COLO829 (cell line): Measurements from ENCODE around the gene FHIP2A.
A peak's percentile ranks its signal among the peaks of the same experiment; 100 is the strongest.
"Not testable (repeated sequence)": the region's sequence is repeated elsewhere in the genome, so short reads cannot be mapped to it uniquely, and the experiment has no call there.

Source experiments
- DNase-seq: peaks from one replicate; pipeline ENCODE4 v3.0.0; 2012; ENCODE audit warnings: low spot score

FHIP2A gene

GRCh38 chr10:114815791-114816190 lies 5.8 kb upstream of the FHIP2A start:
- DNase-seq: no peak

DNA sequence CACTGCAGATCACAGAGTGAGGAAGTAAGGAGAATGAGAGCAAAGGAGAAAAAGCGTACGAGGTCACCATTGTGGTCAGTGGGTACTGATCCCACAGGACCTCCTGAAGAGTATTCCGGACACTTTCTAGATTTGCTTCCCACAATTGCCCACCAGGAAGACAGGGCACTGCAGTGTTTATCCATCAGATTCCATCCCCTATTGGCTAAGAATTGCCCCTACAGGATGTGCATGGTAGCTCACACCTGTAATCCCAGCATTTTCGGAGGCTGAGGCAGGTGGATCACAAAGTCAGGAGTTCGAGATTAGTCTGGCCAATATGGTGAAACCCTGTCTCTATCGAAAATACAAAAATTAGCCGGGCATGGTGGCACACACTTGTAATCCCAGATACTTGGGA lies 5.3 kb upstream of the FHIP2A start:
- no peak for DNase-seq

- DNase-seq: no peak
Observed at GRCh38 chr10:114819322-114819721, 2.3 kb upstream of the FHIP2A start.

DNA sequence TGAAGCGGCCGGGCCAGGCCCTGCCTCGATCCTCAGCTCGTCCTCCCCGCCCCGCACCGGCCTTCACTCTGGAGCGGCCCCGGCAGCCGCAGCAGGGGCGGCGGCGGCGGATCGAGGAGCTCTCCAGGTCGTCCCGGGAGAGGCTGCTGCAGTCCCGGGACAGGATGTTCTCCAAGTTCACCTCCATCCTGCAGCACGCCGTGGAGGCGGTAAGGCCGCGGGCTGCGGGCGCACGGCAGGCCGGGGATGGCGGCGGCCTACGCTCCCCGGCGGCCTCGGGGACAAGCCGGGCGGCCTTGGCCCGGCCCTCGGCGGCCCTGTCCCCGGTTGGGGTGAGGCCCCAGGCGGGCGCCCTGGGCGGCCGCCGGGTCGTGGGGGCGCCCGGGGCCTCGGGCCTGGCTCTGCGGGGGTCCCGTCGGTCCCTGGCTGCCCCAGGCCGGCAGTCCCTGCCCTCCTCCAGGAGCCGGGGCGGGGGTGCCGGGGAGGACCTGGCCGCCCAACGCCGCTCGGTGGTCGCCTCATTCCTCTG lies 399 bp downstream of the FHIP2A start:
- DNase-seq: no peak

DNA sequence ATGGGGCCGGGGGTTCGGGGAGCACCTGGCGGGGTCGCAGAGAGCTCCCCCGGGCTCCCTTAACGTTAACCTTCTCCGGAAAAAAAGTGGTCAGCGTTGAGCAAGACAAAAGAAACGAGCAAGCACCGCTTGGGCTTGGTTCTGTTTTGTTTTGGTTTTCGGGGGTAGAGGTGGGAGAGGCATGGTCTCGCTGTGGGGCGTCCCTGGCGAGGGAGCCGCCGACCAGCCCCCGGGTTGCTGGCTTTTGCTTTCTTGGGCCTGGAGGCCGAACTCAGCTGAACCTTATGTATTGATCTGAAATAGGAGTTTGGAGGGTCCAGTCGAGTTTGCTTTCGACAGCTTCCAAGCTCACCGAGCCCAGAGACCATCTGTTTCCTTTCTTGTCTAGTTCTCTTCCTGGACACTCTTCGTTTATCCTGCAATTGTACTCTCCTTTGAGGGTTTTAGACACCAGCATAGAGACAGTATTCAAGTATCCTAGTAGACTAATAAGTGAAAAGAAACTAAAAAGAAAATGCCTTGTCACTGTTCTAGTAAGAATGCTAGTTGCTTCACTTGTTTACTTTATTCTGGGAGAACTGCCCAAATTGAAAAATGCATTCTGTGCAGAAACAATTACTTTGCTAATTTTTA lies 980 bp downstream of the FHIP2A start:
- DNase-seq: no peak

DNA sequence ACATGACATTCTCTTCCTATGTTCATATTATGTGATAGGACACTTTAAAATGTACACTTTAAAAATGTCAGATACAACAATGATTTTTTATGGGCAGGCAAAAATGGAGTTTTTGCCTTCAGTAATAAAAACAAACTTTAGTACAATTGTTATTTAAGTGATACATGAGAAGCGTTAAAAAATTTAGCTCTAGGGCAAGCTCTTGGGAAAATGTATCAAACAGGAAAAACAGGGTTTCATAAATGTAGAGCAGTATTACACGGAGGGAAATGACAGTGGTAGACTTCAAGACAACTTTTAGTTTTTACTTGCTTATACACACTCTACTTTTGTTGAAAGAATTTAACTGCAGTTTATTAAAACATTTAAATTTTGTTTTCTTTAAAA lies 1.5 kb downstream of the FHIP2A start:
- DNase-seq: no peak

GRCh38 chr10:114824391-114824790 lies 2.8 kb downstream of the FHIP2A start:
- no peak for DNase-seq

DNA sequence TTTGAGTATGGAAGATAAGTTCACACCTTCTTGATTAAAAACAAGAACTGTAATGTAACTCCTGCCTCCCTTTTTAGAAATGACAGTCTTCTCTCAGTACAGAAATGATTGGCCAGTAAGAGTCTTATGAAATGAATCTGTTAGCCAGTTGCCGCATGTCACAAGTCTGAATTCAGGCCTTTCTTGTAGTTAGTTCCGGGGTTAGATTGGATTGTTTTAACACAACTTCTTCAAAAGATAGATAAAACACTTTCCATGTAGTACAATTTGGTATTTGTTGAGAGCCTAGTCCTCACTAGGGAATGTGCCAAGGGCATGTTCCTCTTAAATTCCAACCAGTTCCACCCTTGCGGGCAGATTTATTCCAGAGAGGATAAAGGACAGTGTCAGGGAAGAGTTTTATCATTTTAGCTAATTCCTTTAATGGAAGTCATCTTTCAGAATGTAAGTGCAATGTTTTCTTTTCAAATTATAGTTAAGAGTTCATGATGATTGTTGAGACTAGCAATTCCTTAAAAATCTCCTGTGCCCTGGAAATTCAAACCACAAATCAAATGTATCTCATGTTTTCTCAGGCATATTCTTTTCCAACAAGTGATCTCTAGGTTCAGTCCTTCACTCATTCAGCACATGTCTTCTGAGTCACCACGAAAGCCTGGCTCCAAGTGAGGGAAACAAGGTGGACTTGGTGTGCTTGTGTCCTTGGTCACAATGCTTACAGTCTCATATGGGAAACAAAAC lies 4.1 kb downstream of the FHIP2A start:
- DNase-seq: peak; percentile 71

- no peak for DNase-seq
Observed at GRCh38 chr10:114829160-114829909, 7.8 kb downstream of the FHIP2A start.

DNA sequence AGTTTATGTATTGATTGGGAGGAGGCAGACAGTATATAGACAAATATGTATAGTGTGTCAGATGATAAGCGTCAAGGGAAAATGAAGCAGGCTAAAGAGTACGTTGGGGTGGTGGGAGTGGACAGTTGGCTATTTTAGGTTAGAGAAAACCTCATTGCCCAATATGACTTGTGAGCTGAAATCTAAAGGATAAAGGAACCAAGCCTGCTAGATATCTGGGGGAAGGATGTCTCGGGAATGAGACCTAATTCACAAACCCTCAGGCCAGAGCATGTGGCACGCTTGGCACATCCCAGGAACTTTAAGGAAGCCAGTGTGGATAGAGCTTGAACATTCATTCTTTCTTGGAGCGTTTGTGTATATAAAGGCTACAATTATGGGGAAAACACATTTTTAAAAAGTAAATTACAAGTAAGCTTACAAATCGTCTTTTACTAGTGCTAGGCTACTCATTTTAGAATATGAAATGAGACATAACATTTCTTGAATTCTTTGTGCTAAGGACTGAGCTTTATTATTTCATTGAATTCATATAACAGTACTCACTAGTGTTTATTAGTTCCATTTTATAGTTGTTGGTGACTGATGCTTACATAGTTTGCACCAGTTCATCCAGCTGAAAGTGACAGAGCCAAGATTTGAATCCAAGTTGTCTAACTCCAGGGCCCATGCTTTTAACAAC lies 9.7 kb downstream of the FHIP2A start:
- no peak for DNase-seq

DNA sequence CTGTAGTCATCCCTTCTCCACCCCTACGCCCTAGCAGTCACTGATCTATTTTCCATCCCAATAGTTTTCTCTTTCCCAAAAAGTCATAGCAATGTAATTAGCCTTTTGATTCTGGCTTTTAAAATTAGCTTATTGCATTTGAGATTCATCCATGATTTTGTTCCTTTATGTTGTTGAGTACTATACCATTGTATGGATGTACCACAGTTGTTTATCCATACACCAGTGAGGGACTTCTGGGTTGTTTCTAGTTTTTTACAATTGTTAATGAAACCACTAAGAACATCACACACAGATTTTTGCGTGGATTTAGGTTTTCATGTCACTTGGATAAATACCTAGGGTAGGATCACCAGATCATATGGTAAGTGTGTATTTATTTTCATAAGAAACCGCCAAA lies 16.1 kb downstream of the FHIP2A start:
- no peak for DNase-seq

- DNase-seq: no peak
Observed at GRCh38 chr10:114839901-114840300, 18.3 kb downstream of the FHIP2A start.

- DNase-seq: no peak
Observed at GRCh38 chr10:114845978-114846693, 24.6 kb downstream of the FHIP2A start.

GRCh38 chr10:114847517-114847916 lies 25.9 kb downstream of the FHIP2A start:
- not testable (repeated sequence) for DNase-seq

GRCh38 chr10:114849674-114850073 lies 28.1 kb downstream of the FHIP2A start:
- no peak for DNase-seq

DNA sequence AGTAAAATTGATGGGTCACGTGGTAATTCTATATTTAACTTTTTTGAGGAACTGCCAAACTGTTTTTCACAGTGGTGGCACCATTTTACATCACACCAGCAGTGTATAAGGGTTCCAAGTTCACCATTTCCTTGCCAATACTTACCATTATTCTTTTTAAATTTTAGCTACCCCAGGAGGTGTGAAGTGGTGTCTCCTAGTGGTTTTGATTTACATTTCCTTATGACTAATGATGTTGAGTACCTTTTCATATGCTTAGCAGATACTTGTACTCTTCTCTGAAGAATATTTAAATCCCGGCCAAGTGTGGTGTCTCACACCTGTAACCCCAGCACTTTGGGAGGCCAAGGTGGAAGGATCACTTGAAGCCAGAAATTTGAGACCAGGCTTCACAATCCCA lies 28.5 kb downstream of the FHIP2A start:
- no peak for DNase-seq

DNA sequence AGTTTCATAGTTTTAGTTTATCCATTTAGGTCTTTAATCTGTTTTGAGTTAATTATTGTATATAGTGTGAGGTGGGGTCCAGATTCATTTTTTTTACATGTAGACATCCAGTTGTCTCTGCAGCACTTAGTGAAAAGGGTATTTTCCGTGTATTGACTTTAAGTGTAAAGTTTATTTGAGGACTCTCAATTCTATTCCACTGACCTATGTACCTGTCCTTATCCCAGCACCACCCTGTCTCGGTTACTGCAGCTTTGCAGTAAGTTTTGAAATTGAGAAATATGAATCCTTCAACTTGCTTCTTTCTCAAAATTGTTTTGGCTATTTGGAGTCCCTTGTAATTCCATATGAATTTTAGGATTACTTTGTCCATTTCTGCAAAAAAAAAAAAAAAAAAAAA lies 29.8 kb downstream of the FHIP2A start:
- DNase-seq: no peak

DNA sequence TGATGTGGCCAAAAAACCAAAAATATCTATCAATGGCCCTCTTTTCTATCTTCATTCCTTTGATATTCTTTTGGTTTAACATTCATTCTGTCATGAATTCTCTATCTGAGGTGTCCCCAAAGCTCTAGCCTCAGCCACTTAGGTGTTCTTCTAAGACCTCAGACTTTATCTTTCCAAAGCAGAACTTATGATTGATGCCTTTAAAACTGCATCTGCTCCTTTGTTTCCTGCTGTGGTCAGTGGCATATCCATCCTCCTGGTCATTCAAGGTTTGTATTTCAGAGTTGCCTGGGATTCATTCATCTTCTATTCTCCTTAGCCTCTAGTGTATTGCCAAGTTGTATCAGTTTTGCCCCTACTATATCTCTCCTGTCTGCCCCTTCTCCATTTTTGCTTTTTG lies 30.6 kb downstream of the FHIP2A start:
- no peak for DNase-seq

- DNase-seq: no peak
Observed at GRCh38 chr10:114854906-114855305, 33.3 kb downstream of the FHIP2A start.

- no peak for DNase-seq
Observed at GRCh38 chr10:114855776-114856543, 34.4 kb downstream of the FHIP2A start.
